BE2C (cell line): Measurements from ENCODE around the gene ACER3.

Source experiments
- DNase-seq: peaks from one replicate; pipeline ENCODE4 v3.0.0-alpha.2; 2020
- H3K27me3 ChIP-seq: fragments of 250-450 bp; sonication (Bioruptor Pico); 2 replicates; pipeline ENCODE4 v1.5.1; 2020; ENCODE audit warnings: mild to moderate bottlenecking
- H3K36me3 ChIP-seq: fragments of 250-450 bp; sonication (Bioruptor Pico); 2 replicates; pipeline ENCODE4 v1.5.1; 2020; ENCODE audit warnings: mild to moderate bottlenecking
- H3K4me1 ChIP-seq: fragments of 250-450 bp; sonication (Bioruptor Pico); 2 replicates; pipeline ENCODE4 v1.5.1; 2020
- H3K4me3 ChIP-seq: 2 replicates; pipeline ENCODE4 v1.5.1; 2011; ENCODE audit warnings: low read depth, low read length
- H3K9me3 ChIP-seq: fragments of 250-450 bp; sonication (Bioruptor Pico); 2 replicates; pipeline ENCODE4 v1.5.1; 2020
- TF ChIP-seq, protein P1 (sequence below): IDR thresholded peaks from 2 replicates; pipeline ENCODE4 v1.5.1; 2012; ENCODE audit warnings: mild to moderate bottlenecking, low read depth, low read length

Gene ACER3

DNA sequence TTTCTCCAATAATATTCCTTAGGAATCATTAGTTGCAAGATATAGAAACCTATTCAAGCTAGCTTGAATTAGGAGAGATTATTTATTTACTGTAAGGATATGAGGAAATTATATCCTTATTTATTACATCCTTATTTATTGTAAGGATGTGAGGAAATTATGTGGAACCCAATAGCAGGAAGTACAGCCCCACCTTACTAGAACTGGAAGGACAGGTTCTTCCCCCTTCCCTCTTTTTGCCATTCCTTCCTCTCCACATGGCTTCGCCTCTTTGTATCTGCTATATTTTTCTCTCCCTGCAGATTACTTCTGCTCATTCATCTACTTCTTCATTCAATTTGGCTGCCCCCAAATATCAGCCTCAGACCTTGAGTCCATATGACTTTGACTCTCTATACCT, 124.0 kb downstream of the ACER3 start:
- H3K4me3 ChIP-seq = no peak overlapping the region
- TF ChIP-seq, protein P1, sequence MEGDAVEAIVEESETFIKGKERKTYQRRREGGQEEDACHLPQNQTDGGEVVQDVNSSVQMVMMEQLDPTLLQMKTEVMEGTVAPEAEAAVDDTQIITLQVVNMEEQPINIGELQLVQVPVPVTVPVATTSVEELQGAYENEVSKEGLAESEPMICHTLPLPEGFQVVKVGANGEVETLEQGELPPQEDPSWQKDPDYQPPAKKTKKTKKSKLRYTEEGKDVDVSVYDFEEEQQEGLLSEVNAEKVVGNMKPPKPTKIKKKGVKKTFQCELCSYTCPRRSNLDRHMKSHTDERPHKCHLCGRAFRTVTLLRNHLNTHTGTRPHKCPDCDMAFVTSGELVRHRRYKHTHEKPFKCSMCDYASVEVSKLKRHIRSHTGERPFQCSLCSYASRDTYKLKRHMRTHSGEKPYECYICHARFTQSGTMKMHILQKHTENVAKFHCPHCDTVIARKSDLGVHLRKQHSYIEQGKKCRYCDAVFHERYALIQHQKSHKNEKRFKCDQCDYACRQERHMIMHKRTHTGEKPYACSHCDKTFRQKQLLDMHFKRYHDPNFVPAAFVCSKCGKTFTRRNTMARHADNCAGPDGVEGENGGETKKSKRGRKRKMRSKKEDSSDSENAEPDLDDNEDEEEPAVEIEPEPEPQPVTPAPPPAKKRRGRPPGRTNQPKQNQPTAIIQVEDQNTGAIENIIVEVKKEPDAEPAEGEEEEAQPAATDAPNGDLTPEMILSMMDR = no peak
- H3K4me1 ChIP-seq = no peaks in the 10 kb centered on the region
- no peaks in the 10 kb centered on the region for H3K27me3 ChIP-seq
- H3K36me3 ChIP-seq = no peaks in the 10 kb centered on the region
- no peak for DNase-seq
- H3K9me3 ChIP-seq = no peaks in the 10 kb centered on the region

DNA sequence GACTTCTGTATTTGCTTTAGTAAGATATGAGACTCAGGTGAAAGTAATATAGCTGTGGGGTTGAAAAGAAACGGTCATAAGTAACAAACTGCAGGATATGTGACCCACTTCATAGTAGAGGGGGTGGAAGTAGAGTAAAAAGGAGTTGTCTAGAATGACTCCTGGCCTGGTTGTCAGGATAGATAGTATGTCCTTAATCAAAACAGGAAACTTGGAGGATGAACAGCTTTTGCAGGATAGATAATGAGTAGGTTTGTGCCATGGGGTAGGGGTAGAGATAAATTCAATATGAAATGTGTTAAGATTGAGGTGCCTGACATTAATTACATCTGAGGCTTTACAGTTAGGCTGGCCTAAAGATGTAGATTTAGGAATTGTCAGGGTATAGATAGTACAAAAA, 126.5 kb downstream of the ACER3 start:
- H3K27me3 ChIP-seq = no peaks in the 10 kb centered on the region
- DNase-seq = no peak
- TF ChIP-seq, protein P1 = no peak
- H3K4me3 ChIP-seq = no peak overlapping the region
- no peaks in the 10 kb centered on the region for H3K4me1 ChIP-seq
- no peaks in the 10 kb centered on the region for H3K9me3 ChIP-seq
- H3K36me3 ChIP-seq = no peaks in the 10 kb centered on the region

DNA sequence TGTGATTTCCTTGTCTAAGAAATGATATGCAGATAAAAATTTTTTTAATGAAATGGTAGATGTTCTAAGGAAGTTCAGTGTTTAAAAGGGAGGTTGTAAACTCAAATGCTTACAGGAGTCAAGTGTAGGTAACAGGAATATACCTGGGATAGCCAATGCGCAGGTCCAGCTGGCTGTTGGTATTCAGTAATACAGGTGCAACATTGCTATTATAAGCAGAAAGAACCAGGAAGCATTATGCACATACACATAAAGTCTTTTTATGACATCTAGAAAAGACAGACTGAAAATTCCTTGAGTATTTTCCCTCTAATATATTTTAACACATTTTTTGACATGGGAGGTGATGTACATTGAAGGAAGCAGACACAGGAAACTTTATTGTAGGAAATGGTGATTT, 129.9 kb downstream of the ACER3 start:
- no peaks in the 10 kb centered on the region for H3K9me3 ChIP-seq
- TF ChIP-seq, protein P1 = no peak
- H3K4me3 ChIP-seq = no peak overlapping the region

DNA sequence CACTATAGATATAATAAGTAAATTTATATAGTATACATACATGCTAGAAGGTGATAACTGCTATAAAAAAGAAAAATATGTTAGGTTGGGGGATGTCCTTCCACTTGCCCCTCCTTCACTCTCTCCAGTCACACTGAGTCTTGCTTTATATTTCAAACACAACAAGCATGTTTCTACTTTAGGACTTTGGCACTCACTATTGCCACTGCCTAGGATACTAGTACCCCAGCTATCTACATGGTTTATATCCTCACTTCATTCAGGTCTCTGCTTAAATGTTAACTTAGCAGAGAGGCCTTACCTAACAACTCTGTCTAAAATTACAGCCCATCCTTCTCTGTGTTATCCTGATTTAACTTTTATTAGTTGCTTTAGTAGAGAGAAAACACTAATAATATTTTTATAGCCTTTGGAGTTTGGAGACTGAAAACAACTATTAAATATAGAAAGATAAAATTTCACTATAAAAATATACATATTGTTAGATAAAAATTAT, 134.4 kb downstream of the ACER3 start:
- H3K27me3 ChIP-seq = no peaks in the 10 kb centered on the region
- H3K4me3 ChIP-seq = no peak overlapping the region
- H3K9me3 ChIP-seq = no peaks in the 10 kb centered on the region
- TF ChIP-seq, protein P1 = no peak
- no peaks in the 10 kb centered on the region for H3K4me1 ChIP-seq
- no peak for DNase-seq
- no peaks in the 10 kb centered on the region for H3K36me3 ChIP-seq

More for the DNA sequence above, 129.9 kb downstream of the ACER3 start:
- H3K4me1 ChIP-seq = no peaks in the 10 kb centered on the region
- no peaks in the 10 kb centered on the region for H3K36me3 ChIP-seq
- no peak for DNase-seq
- no peaks in the 10 kb centered on the region for H3K27me3 ChIP-seq

DNA sequence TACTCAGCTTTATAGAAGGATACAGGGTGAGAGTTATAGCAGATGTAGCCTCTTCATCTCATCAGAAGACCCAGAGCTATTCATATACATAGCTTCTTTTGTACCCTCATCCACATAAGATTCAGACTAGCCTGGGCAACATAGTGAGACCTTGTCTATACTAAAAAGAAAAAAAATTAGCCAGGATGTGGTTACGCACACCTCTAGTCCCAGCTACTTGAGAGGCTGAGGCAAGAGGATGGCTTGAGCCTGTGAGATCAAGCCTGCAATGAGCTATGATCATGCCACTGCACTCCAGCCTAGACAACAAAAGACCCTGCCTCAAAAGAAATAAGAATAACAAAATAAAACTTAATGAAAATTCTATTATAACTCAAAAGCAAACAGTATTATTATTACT, 136.8 kb downstream of the ACER3 start:
- DNase-seq = no peak
- Histone ChIP-seq H3K4me3 (no peak overlapping the region), H3K36me3 (no peaks in the 10 kb centered on the region), H3K27me3 (no peaks in the 10 kb centered on the region), H3K4me1 (no peaks in the 10 kb centered on the region), H3K9me3 (no peaks in the 10 kb centered on the region)
- TF ChIP-seq, protein P1 = no peak

DNA sequence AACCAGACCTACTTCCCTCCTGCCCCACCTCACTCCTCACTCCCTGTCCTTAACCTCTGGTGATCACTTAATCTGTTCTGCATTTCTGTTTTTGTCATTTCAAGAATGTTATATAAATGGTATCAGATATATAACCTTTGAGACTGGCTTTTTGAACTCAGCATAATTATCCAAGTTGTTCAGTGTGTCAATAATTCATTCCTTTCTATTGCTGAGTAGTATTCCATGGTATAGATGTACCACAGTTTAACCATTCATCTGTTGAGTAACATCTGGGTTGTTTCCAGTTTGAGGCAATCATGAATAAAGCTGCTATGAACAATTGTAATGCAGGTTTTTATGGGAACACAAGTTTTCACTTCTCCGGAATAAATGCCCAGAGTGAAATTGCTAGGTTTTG, 138.9 kb downstream of the ACER3 start:
- no peak overlapping the region for H3K4me3 ChIP-seq
- no peak for DNase-seq
- H3K9me3 ChIP-seq = no peaks in the 10 kb centered on the region; the same call in 1 of the 2 replicates
- TF ChIP-seq, protein P1 = no peak
- H3K27me3 ChIP-seq = no peaks in the 10 kb centered on the region
- no peaks in the 10 kb centered on the region for H3K36me3 ChIP-seq
- 0 out of 2 replicates have a peak, but pooled peaks cover 5% of the 10 kb centered on the region for H3K4me1 ChIP-seq
